Measurements from ENCODE around the gene ARHGAP23. TPM values are rescaled to one million over a fixed set of nuclear protein-coding genes. Genes with fewer than 3 reads are reported as not detected.

ARHGAP23 gene
- total RNA-seq: 27.3 and 34.1 TPM in 2 replicates

GRCh38 chr17:38428112-38428642 lies at the start of gene ARHGAP23:
ARHGAP23 (plus strand) TSS chr17:38428464; CDS start chr17:38428486, 22 bp downstream.

Other genes starting within 250 kb of the ARHGAP23 start
- gene TBC1D3, start 235.9 kb upstream of the ARHGAP23 start, total RNA-seq: not detected in 2 replicates
- gene MRPL45, start 131.3 kb upstream of the ARHGAP23 start, total RNA-seq: 37.2 and 43.3 TPM in 2 replicates
- gene GPR179, start 84.5 kb upstream of the ARHGAP23 start, total RNA-seq: not detected in 2 replicates
- 7.0 and 9.2 TPM in 2 replicates for gene SOCS7, start 76.6 kb upstream of the ARHGAP23 start, total RNA-seq
- gene SRCIN1, start 177.5 kb downstream of the ARHGAP23 start, total RNA-seq: under 0.01 TPM in 1 of 2 replicates, not detected in the other
- 0.33 and 0.60 TPM in 2 replicates for gene EPOP, start 246.5 kb downstream of the ARHGAP23 start, total RNA-seq